Gastroesophageal sphincter (tissue), 3 donors: ENCODE data around the gene EFNA2.

Experiments
- CTCF ChIP-seq, 4 experiments: fragments of 200-600 bp in 2 of 4; fragments of 450-650 bp in 2 of 4; sonication (generic) in 1 of 4; IDR thresholded peaks; one replicate each; pipeline ENCODE4 v1.5.1; 2017 to 2019; ENCODE audit warnings: antibody characterized with exemption in 4 of 4, mild to moderate bottlenecking in 2 of 4, moderate library complexity in 2 of 4
- EP300 ChIP-seq: sonication (generic); formaldehyde crosslinking; IDR thresholded peaks from one replicate; pipeline ENCODE4 v1.6.1; 2017; ENCODE audit warnings: antibody characterized with exemption, mild to moderate bottlenecking

DNA sequence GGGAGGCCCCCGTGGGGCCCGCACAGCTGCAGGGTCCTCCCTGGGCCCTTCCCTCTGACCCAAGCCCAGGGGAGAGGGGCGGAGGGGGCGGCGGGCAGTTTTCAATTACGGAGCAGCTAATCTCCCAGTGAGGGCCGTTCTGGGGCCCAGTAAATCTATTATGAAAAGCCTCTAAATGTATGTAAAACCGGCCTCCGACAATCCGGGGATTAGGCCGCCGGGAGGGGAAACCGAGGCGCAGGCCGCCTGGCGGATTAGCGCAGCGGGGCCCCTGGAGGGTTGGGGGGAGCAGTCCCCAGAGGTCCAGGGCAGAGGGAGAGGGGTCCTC, 25.1 kb downstream of the EFNA2 start:
- no peak for TF ChIP-seq EP300
- no peak for TF ChIP-seq CTCF (IDR thresholded peaks at IDR 0.05)
